DOHH2 (cell line): Measurements from ENCODE around the gene DDX17.

ENCODE experiments used
- EZH2phosphoT487 ChIP-seq: fragments of 200-600 bp; sonication (generic); IDR thresholded peaks from 2 replicates; pipeline ENCODE4 v1.6.1; 2017; ENCODE audit warnings: borderline replicate concordance, mild to moderate bottlenecking, antibody characterized with exemption, low read length, moderate library complexity, mixed read lengths
- TF ChIP-seq, protein P1 (sequence below): fragments of 200-600 bp; sonication (generic); IDR thresholded peaks from one replicate; pipeline ENCODE4 v1.5.1; 2014; ENCODE audit warnings: antibody characterized with exemption, mild to moderate bottlenecking, low read depth, low read length; ENCODE audit not compliant: poor library complexity, severe bottlenecking

DNA sequence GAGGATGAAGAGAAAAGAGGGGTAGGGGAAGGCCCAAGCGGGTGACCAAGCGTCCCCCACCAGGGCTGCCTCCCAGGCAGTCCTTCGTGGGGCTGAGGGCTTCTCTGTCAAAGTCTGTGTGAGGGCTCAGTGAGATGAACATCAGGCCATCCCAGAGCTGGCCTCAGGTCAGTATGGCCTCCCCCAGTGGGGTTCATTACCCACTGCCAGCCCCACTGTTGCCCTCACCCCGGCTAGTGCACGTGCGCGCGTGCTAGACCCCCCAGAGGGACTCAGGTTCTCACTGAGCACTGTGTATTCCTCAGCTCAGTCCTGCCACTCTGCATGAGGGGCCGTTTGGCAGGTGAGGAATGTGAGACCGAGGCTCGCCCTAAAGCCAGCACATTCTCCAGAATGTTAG, 34.9 kb downstream of the DDX17 start:
- TF ChIP-seq, protein P1, sequence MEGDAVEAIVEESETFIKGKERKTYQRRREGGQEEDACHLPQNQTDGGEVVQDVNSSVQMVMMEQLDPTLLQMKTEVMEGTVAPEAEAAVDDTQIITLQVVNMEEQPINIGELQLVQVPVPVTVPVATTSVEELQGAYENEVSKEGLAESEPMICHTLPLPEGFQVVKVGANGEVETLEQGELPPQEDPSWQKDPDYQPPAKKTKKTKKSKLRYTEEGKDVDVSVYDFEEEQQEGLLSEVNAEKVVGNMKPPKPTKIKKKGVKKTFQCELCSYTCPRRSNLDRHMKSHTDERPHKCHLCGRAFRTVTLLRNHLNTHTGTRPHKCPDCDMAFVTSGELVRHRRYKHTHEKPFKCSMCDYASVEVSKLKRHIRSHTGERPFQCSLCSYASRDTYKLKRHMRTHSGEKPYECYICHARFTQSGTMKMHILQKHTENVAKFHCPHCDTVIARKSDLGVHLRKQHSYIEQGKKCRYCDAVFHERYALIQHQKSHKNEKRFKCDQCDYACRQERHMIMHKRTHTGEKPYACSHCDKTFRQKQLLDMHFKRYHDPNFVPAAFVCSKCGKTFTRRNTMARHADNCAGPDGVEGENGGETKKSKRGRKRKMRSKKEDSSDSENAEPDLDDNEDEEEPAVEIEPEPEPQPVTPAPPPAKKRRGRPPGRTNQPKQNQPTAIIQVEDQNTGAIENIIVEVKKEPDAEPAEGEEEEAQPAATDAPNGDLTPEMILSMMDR: no peak
- TF ChIP-seq EZH2phosphoT487: no peak
